GM21825 (cell line): ENCODE results near the gene SHH.
A peak's percentile ranks its signal among the peaks of the same experiment; 100 is the strongest.
"Not testable (repeated sequence)": the region's sequence is repeated elsewhere in the genome, so short reads cannot be mapped to it uniquely, and the experiment has no call there.

Experiments
- ATAC-seq: cut with Tn5 transposase; IDR thresholded peaks from one replicate; pipeline ENCODE4 v1.9.1; 2021; ENCODE audit warnings: mild to moderate bottlenecking, moderate library complexity; ENCODE audit not compliant: unreplicated experiment

Gene SHH

DNA sequence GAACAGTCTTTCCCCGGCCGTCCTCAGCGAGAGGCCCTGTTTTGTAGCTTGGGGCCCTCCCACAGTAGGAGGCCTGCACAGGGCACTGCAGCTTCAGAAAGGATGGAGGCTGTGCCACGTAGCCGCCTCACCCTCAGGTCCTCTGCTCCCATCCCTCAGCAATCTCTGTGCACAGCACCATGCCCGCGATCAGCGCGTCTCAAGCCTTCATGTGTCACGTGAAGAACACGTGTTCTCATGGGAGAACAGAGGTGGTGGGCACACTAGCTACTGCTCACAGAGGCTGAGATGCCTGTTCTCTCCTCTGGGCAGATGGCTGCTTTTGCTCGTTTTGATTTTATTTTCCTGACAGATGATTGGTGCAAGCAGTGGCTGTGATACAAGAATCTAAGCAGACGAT lies 8.5 kb upstream of the SHH start:
- no peak for ATAC-seq

DNA sequence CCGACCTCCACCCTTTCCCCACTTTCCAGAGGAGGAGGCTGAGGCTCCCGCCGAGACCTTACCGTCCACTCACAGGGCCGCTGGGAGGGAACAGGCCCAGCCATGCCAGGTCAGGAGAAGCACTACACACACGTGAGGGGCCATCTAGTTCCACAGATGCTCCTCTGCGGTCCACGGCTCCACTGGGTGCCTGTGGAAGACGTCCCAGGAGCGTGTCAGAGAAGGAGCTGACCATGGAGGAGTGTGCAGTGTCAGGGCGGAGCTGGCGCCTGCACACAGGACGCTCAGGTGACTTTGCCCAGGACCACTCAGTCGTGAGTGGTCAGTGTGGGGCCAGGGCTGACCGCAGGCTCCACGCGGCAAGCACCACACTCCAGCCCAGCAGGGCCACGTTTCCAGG lies 8.0 kb upstream of the SHH start:
- no peak for ATAC-seq

DNA sequence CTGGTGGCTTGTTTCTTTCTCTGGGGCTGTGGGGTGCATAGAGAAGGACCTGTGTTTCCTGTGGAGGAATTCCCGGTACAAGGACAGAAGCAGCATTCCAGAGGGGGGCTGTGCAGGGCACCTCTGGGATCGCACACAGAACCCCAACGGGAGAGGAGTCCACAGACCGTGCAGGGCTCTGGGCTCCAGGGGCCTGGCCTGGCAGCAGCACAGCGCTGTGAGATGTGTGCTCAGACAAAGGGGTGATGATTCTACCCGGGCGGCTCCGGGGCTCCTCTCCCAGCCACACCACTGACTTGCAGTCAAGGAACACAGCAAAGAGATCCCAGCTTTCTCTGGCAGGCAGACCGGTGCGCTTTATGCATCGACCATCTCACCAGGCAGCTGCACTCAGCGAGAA lies 6.9 kb upstream of the SHH start:
- no peak for ATAC-seq

DNA sequence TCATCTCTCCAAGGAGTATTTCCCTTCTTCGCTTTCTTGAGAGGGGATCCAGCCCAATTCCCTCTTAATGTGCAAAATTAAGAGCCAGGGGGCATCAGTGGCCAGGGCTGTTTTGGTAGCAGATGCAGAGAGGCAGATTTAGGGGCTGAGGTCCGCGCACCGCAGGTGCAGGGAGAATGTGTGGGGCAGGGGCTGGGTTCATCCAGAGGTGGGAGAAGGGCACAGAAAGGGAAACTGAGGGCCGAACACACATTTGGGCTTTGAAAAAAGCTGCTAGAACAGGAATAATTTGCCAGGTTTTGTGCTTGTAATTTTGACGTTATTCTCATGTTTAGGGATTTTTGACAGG lies 6.5 kb upstream of the SHH start:
- ATAC-seq = no peak

DNA sequence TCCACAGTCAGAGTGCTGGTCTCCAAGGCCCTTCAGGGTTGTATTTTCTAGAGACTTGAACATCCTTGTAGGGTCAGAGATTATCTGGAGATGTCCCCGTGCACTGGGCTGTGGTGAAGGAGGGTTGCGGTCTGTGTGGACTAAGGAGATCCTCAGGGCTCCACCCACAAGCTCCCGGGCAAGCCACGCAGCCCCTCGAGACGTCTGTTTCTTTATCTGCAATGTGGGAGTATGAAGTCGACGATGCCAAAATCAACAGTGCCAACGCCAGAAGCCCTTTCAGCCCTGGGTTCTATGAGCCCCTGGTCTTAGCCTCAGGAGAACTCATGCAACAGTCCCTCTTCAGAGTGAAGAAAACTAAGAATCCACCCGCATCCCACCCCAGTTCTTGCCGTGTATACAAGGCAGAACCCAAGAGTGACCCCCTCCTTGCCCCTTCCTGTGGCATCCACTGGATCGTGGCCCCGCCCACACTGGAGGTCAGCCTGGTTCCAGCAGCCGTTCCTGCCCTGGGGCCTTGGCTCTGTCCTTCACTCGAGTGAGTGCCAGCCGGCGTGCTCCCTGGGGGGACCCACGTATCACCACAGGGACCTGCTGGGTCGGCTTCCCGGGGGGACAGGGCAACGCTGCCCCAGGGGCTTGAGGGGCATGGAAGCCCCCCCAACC lies 6.0 kb upstream of the SHH start:
- ATAC-seq = no peak

DNA sequence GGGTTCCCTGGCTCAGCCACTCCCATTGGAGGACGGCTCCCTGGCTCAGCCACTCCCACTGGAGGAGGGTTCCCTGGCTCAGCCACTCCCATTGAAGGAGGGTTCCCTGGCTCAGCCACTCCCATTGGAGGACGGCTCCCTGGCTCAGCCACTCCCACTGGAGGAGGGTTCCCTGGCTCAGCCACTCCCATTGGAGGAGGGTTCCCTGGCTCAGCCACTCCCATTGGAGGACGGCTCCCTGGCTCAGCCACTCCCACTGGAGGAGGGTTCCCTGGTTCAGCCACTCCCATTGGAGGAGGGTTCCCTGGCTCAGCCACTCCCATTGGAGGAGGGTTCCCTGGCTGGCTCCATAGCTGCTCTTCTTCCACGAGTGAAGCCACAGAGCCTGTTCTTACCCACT lies 5.3 kb upstream of the SHH start:
- not testable (repeated sequence) for ATAC-seq

DNA sequence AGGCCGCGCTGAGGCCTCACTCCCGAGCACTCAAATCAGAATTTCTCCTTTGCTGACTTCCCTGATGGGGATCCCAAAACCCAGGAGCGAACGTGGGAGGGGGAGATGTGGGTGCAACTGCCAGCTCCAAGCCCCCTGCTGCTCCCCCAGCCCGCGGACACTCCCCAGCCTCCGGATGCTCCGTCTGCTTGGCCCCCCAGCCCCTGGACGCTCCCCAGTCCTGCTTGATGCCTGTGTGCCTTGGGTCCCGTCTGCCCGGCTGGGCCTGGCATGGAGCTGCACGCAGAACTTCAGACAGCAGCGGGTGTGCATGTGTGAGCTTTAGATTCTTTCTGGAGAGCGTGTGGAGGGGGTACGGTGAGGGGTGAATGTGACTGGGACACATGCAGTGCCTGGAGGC lies 4.7 kb upstream of the SHH start:
- no peak for ATAC-seq

DNA sequence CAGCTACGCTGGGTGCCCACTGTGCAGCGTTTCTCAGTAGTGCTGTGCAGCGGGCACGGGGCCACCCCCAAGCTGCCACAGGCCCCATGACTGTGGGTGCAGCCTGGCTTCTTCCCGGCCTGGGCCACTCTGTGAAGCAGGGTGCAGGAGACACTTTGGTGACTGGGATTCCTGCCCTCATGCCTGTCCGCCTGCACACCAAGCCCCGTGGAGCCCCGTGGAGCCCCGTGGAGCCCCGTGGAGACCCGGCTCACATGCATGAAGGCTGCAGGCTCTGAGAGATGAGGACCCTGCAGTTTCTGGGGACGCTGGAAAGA lies 3.9 kb upstream of the SHH start:
- ATAC-seq = no peak

DNA sequence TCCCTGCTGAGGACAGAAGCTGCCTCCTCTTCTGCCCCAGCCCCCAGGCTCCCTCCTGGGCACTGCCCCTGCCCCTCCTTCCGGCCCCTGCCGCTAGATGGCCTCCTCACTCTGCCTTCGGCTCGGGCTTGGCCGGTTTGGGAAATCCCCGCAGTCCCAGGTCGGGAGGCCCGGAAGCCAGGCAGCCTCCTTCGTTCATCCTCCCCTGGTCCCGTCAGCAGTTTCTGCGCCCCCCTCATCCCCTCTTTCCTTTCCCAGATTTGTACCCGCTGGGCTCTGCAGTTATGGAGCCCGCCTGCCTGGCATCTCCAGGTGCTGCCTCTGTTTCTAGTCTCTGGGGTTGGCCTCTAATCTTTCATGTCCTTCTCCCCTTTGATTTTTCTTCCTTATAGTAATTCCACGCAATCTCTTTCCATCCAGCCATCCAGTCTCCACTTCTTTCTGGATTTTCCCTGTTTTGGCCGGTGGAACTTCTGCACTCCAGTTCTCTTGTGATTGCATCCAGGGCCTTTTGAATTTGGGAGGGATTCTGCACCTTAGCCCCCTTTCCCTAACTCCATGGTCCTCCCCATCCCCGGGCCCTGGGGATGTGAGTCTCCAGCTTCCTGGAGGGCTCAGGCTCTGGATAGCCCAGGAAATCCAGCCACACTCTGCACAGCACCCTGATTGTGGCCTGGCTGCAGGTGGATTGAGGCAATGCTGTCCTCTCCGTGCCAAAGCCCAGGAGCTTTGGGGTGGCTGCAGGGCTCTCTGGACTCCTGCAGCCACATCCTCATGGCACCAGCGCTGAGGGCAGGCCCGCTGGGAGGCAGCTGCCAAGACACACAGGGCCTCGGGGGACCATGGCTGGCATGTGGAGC lies 3.3 kb upstream of the SHH start:
- ATAC-seq = peak; percentile 82

DNA sequence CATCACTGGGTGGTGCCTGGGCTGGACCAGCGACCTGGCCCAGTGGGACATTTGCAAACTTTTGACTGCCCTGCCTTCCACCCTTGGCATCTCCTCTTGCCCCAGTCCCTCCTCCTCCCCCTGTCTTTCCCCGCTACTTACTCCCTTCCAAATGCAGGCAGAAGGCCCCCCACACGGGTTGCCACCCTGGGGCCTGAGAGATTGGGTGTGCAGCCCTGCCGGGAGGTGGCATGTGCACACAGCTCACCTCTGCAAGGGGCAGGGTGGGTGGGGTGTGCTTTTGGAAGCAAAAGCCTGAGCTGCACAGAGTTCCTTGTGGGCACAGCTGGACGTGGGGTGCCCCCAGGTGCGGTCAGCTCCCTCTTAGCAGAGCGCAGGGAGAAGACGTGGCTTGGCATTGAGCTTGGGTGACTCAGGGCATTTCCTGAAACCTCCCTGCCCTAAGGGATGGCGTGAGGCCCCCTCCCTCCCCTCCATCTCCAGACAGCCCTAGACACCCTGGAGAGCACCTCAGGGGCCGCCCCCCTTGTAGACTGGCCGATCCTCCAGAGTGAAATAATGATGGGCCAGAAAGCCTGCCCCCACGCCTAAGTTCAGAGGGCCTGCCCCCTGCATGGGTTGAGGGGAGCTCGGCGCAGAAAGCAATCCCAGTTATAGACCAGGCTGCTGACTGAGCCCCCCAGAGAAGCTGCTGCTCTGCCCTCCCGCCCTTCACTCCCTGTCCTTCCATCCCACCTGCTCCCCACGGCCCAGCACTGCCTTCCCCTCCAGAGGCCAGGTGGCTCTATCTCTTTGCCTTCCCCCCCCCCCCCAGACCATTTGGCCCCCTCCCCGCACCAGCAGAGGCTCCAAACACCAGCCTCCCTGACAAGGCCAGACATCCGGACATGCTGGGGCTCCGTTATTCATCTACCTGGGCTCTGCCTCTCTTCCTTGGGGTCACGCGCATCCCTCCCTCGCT lies 2.3 kb upstream of the SHH start:
- ATAC-seq = no peak

DNA sequence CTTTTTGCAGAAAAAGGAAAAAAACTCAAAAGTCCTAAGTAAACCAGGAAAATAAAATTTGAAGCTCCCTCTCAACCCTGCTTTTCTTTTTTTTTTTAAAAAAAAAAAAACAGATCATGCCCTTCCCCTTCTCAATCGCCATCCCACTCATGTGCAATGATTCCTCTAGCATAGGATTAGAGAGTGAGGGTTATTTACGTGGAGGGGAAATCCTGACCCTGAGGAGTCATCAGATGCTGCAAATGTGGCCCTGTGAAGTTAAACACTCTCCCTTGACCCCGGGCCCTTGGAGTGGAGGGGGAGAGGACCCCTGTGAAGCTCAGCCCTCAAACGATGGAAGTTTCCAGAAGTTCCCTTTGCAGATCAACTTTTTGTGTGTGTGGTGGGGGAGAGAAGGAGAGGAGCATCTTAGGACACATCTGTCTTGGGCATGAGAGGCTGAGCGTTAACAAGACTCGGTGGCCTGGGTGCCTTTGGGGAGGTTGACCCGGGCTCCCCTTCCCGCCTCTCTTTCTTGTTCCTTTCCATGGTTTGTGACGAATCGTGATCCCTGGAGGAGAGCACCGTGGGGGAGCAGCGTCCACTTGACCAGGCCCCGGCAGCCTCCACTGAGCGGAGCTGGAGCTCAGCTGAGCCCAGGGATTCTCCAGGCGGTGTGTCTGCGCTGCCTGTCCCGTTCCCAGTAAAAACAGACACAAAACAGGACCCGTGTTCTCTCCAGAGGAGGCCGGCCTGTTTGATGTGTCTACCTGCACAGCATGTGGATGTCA lies 1.5 kb upstream of the SHH start:
- no peak for ATAC-seq

DNA sequence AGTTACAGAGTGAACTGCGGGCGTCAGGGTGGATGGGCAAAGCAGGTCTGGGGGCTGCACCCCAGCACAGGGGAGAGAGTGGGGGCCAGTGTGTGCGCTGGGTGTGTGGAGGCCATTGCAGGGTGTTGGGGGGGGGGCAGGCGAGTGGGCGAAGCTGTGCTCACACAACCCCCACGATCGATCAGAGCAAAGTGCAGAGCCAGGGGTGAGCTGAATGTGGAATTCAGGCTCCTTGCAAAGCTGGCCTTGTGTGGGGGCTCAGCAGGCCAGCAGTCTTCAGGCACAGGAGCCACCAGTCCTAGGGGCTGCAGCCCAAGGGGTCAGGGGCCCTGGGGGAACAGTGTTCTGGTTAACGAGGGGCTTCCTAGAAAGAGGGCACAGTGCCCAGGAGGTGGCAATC lies 862 bp upstream of the SHH start:
- ATAC-seq = no peak

DNA sequence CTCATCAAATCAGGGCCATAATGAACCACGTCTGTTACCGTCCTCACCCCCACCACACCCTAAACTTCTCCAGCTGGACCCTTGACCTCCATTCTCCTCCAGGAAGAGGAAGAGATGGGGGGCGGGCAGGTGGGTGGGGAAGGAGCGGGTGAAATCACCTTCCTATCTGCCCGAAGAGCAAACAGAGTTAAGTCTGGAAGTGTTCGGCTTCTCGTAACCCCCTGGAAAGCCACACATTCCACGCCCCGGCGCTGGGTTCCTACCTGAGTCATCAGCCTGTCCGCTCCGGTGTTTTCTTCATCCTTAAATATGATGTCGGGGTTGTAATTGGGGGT lies 736 bp downstream of the SHH start:
- no peak for ATAC-seq

DNA sequence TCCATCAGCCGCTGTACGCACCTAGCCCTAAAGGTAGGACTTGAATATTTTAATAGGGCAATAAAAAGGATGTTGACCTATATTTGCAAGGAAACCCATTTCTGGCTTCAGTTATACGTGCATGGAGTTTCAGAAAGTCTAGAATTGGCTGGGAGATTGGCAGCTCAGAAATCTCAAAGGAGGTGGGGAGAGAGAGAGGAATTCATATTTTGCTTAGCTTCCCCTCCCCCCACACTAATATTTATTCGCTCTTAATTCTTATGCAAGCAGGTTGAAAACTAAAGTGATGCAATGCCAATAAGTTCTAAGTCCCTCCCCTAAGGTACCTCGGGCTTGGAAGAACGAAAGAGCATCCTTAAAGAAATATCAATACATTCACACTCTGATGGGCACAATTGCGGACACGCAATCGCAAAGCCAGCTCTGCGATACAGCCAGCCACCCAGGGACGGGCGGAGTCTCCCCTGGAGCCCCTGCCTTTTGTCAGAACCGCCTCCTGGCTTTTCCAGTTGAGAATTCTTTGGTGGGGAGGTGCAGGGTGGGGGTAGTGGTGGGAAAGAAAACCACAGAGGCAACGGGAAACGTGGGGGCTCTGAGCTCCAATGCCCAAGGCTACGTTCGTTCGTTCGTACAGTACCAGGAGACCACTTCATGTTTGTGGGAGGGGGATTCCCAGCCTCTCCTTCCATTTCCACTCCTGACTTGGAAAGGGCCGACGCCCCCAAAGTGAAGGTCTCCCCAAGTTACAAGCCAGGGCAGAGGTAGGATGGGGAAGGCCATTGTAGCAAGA lies 1.3 kb downstream of the SHH start:
- ATAC-seq = no peak

DNA sequence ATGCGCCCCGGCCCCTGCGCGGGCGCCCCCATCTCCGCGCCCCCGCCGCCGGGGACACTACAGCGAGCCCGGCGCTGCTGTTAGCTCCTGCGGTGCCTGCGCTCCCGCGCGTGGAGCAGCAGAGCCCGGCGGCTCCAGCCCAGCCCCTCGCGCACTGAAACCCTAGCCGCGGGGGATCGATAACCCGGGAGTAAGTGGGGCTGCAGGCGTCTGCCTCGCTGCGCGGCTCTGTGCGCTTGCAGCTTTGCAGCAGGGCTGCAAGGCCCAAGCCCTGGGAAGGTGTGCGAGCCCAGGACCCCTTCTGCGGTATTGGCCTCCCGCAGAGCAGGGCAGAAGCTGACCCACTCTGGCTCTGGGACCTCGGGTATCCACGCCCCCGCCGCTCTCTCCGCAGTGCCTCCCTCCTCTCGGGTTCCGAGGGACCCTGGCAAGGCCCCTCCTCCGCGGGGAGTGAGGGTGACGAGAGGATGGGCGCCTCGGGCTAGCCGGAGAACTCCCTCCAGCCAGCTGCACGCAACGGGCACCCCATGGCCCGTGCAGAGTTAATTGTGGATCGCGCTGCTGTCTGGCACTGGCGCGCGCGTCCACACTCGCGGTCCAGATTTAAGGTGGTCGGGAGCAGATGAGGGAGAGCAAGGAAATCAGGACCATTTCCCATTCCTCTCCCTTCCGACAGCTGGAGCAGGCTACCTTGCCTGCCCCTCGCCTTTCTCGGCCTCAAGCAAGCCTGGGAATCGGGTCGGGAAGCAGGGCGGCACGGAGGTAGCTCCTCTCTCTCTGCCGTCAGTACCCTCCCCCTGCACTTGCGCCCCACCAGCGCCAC lies 2.1 kb downstream of the SHH start:
- no peak for ATAC-seq

DNA sequence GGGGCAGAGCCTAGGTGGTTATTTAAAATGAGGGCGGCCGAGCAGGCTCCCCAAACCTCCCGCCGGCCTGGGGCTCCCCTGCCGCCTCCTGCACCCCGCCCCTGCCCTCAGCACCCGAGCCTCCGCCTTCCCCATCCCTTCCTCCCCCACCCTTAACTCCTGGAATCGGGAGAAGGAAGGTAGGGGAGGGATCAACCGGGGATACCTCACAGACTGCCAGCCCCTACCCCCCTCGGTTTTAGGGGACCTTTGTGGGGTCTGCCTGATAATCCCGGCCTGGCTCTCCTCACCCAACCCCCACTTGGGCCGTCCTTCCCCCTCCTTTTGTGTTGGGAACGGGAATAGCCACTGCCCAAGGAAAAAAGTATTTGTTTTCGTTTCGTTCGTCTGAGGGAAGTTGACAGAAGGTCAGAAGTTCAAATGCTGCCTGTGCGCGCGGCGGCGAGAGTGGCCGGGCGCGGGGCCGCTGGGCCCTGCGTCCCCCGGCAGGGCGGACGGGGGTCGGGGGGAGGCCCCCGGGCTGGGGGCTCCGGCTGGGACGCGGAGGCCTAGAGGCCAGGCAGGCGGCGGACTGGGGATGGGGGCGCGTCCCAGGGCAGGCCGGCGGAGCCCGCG lies 2.8 kb downstream of the SHH start:
- no peak for ATAC-seq

DNA sequence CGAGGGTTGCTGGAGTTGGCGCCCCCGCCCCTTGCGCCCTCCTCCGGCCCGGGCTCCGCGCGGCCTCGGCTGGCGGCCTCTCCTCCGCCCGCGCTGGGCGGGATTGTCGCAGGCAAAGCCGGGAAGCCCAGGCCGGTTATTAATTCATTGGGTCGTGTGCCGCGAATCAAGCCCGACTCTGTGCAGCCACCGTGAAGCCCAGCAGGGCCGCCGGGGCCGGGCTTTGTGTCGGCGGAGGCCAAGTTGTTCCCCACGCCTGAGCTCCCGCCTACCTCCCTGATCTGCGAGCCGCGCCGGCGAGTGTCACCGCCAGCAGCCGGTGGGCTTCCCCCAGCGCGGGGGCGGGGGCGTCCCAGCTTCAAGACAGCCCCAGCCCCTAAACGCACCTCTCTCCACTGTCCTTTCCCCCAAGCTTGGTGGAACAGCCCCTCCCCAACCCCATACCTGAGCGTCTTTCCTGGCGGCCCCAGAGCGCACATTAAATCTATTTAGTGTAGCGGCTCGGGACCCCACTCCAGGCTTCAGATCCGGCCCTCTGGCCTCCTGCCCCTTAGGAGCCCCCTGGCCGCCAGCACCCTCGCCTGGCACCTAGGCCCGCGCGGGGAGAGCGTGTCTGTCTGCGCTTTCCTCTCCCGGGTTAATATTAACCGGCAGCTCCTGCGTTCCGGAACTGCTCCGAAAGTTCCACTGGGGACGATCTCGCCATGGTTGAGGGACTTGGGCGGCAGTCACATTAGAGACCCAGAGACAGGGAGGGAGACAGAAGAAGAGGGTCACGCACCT lies 3.5 kb downstream of the SHH start:
- peak; percentile 50 for ATAC-seq
